Measurements from ENCODE around the gene VRK1.

VRK1 gene

DNA sequence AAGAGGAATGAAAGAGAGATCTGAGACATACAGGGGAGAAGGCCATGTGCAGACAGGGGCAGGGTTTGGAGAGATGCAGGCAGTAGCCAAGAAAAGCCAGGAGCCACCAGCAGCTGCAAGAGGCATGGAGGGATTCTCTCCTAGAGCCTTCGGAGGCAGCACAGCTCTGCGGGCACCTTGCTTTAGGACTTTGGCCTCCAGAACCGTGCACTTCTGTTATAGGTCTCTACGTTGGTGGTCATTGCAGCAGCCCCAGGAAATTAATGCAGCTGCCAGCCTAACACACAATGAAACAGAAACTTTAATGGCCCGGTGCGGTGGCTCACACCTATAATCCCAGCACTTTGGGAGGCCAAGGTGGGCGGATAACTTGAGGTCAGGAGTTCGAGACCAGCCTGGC, 14.7 kb upstream of the VRK1 start:
- Histone ChIP-seq H3K9me2 (replicated peaks; ENCODE audit: insufficient read depth, low read length) (no peaks in the 10 kb centered on the region), H3K4me2 (ENCODE audit: low read depth, low read length, poor library complexity, severe bottlenecking) (no peak overlapping the region), H3K9ac (ENCODE audit: low read length) (no peak overlapping the region), H3F3A (ENCODE audit: insufficient read depth) (no peaks in the 10 kb centered on the region), H4K20me1 (ENCODE audit: low read depth, low read length) (no peaks in the 10 kb centered on the region), H2AFZ (ENCODE audit: low read depth, low read length, severe bottlenecking) (no peak overlapping the region), H3K9me3 (ENCODE audit: insufficient read depth, low read length) (no peaks in the 10 kb centered on the region), H3K27me3 (ENCODE audit: low read length) (no peaks in the 10 kb centered on the region), H3K79me2 (ENCODE audit: insufficient read depth, low read length) (no peaks in the 10 kb centered on the region), H3K27ac (ENCODE audit: low read depth, low read length) (no peak overlapping the region), H3K36me3 (ENCODE audit: low read length) (no peaks in the 10 kb centered on the region), H3K4me3 (ENCODE audit: insufficient read depth, low read length, poor library complexity, severe bottlenecking) (no peak overlapping the region)
- TF ChIP-seq, protein P1, sequence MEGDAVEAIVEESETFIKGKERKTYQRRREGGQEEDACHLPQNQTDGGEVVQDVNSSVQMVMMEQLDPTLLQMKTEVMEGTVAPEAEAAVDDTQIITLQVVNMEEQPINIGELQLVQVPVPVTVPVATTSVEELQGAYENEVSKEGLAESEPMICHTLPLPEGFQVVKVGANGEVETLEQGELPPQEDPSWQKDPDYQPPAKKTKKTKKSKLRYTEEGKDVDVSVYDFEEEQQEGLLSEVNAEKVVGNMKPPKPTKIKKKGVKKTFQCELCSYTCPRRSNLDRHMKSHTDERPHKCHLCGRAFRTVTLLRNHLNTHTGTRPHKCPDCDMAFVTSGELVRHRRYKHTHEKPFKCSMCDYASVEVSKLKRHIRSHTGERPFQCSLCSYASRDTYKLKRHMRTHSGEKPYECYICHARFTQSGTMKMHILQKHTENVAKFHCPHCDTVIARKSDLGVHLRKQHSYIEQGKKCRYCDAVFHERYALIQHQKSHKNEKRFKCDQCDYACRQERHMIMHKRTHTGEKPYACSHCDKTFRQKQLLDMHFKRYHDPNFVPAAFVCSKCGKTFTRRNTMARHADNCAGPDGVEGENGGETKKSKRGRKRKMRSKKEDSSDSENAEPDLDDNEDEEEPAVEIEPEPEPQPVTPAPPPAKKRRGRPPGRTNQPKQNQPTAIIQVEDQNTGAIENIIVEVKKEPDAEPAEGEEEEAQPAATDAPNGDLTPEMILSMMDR (IDR thresholded peaks at IDR 0.05; ENCODE audit: insufficient read depth, low read length, poor library complexity, severe bottlenecking) = no peak

DNA sequence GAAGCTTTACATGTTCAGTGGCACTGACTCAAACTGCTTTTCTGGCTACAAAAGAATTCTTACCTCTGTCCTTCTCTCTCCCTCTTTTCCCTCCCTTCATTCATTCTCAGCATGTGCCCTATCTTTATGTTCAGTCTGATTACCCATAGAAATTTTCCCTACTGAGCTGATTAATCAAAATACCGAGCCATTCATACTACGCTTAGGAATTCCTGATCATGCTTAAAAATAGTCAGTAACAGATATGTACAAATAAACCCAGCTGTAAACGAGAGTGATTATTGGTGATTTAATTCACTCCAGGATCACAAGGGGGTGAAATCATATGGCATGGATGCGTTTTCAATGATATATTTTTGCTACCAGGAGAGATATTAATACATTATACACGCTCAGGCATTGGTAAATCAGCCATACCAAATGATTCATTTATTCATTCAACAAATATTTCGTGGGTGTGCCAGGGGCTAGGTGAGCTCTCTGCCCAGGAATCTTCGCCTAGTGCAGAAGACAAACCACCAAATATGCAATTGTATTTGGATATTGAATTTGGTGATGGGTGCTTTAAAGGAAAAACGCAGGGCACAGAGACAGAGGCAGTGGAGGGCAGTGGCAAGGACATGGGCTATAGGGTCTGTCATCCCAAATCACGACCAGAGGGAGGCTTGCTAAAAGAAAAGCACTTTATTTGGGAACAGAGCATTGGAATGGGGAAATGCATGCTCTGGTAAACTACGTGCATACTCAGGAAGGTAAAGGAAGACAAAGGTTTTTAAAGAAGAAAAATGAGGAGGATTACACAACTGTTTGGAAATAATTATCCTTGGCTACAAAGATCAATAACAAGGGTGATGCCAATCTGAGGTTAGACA, 13.9 kb upstream of the VRK1 start:
- Histone ChIP-seq H3K9me3 (ENCODE audit: insufficient read depth, low read length) (no peaks in the 10 kb centered on the region), H3F3A (ENCODE audit: insufficient read depth) (no peaks in the 10 kb centered on the region), H3K36me3 (ENCODE audit: low read length) (no peaks in the 10 kb centered on the region), H3K9me2 (replicated peaks; ENCODE audit: insufficient read depth, low read length) (no peaks in the 10 kb centered on the region), H4K20me1 (ENCODE audit: low read depth, low read length) (no peaks in the 10 kb centered on the region), H3K27ac (ENCODE audit: low read depth, low read length) (no peak overlapping the region), H3K4me3 (ENCODE audit: insufficient read depth, low read length, poor library complexity, severe bottlenecking) (no peak overlapping the region), H3K4me2 (ENCODE audit: low read depth, low read length, poor library complexity, severe bottlenecking) (no peak overlapping the region), H3K27me3 (ENCODE audit: low read length) (no peaks in the 10 kb centered on the region), H3K9ac (ENCODE audit: low read length) (no peak overlapping the region), H3K79me2 (ENCODE audit: insufficient read depth, low read length) (no peaks in the 10 kb centered on the region), H2AFZ (ENCODE audit: low read depth, low read length, severe bottlenecking) (no peak overlapping the region)
- TF ChIP-seq, protein P1 (IDR thresholded peaks at IDR 0.05; ENCODE audit: insufficient read depth, low read length, poor library complexity, severe bottlenecking) = no peak
- no peak for TF ChIP-seq EZH2phosphoT487 (conservative IDR thresholded peaks at IDR 0.05; ENCODE audit: low read length)

DNA sequence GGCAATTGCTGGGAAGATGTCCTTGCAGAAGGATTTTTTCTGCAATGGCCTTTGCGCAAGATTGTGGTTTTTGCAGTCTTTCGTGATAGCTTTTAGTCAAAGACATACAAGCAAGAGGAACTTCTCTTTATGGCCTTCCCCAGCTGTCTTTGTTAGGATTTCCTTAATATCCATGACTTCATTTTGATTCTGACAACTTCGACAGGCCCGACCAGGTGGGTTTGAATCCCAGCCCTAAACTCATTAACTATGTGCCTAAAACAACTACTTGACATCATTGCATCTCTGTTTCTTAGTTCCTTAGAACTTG, 13.3 kb upstream of the VRK1 start:
- no peaks in the 10 kb centered on the region for H3K9me2 ChIP-seq (replicated peaks; ENCODE audit: insufficient read depth, low read length)
- no peak overlapping the region for H3K4me3 ChIP-seq (ENCODE audit: insufficient read depth, low read length, poor library complexity, severe bottlenecking)
- H3K79me2 ChIP-seq (ENCODE audit: insufficient read depth, low read length) = no peaks in the 10 kb centered on the region
- H3F3A ChIP-seq (ENCODE audit: insufficient read depth) = no peaks in the 10 kb centered on the region
- no peak overlapping the region for H3K27ac ChIP-seq (ENCODE audit: low read depth, low read length)
- H2AFZ ChIP-seq (ENCODE audit: low read depth, low read length, severe bottlenecking) = no peak overlapping the region
- no peaks in the 10 kb centered on the region for H4K20me1 ChIP-seq (ENCODE audit: low read depth, low read length)
- H3K27me3 ChIP-seq (ENCODE audit: low read length) = no peaks in the 10 kb centered on the region
- no peak overlapping the region for H3K4me2 ChIP-seq (ENCODE audit: low read depth, low read length, poor library complexity, severe bottlenecking)
- no peak overlapping the region for H3K9ac ChIP-seq (ENCODE audit: low read length)
- no peaks in the 10 kb centered on the region for H3K36me3 ChIP-seq (ENCODE audit: low read length)
- TF ChIP-seq EZH2phosphoT487 (conservative IDR thresholded peaks at IDR 0.05; ENCODE audit: low read length) = no peak
- TF ChIP-seq, protein P1 (IDR thresholded peaks at IDR 0.05; ENCODE audit: insufficient read depth, low read length, poor library complexity, severe bottlenecking) = no peak
- no peaks in the 10 kb centered on the region for H3K9me3 ChIP-seq (ENCODE audit: insufficient read depth, low read length)
